Fibroblast of villous mesenchyme (primary cell): ENCODE measurements around the gene PXMP4. TPM values are rescaled to one million over a fixed set of nuclear protein-coding genes. Genes with fewer than 3 reads are reported as not detected.

ENCODE experiments used
- DNase-seq: peaks from one replicate; pipeline ENCODE4 v3.0.0-alpha.2; 2010; ENCODE audit warnings: low read depth
- H3K4me3 ChIP-seq: 2 replicates; pipeline ENCODE4 v1.5.1; 2011; ENCODE audit warnings: low read depth, mild to moderate bottlenecking, low read length
- CTCF ChIP-seq: IDR thresholded peaks from 2 replicates; pipeline ENCODE4 v1.5.1; 2012; ENCODE audit warnings: low read depth, mild to moderate bottlenecking, low read length; ENCODE audit not compliant: insufficient read depth
- total RNA-seq: library from RNA; depleted of rRNA; stranded (reverse); fragments of >200 nt; gene quantifications from 2 replicates; pipeline ENCODE4 v1.2.3, GENCODE V29; 2012

The PXMP4 gene
- total RNA-seq, 1 donor, result 5.2 TPM

DNA sequence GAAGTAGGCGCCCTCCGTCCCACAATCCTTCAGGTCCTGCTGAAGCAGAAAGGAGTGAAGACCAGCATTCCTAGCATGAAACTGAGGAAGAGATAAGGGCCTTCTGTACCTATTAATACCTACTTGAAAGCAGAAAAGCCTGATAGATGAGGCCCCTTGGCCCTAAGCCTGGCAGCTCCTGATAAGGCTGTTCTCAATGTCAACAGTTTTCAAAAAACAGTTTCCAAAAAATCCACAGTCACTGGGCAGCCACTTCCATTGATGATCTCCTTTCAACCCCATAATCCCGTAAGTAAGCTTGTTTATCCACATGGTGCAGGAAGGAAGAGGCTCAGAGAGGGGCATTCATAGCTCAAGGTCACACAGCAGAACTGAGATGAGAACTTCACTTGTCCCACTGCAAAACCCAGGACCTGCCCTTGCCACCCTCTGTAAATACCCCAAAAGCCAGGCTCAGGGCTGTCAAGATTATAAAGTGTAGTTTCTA is 31.1 kb downstream of the PXMP4 start:
- H3K4me3 ChIP-seq, result no peak overlapping the region
- no peak for TF ChIP-seq CTCF
- no peak for DNase-seq

DNA sequence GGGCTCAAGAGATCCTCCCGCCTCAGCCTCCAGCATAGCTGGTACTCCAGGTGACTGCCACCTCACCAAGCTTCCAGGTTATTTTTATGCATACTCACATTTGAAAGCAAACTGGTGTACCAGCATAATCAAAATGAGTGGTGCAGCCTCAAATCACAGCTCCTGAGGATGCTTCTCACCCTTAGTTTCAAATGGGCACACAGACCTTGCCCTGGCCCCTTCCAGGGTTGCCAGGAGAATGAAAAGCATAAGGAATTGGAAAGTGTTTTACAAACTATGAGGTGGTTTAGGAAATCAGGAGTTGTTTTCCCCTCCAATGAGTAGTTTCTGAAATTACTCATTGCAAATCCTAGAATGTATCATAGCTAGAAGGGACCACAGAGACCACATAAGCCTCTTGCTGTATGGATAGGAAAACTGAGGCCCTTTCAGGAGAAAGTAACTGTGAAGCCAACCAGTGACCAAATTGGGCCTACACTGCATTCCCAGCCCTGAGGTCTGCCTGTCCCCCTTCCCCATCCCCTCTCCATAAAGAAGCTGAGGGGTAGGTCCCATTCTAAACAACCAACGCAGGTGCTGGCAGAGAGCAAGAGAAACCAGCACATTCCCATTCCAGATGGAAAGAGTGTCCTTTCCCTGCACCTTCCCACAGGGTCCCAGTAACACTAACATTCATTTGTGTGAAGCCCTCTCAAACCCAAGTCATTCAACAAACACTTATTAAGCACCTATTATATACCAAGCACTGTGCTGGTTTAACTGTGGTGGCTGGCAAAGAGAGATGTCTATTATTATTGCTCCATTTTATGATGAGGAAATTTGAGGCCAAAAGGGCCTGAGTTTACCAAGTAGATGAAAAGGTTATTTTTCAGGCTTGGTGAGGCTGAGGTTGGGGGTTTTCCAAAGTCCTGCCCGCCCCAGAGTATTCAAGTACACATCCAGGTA is 31.8 kb downstream of the PXMP4 start:
- TF ChIP-seq CTCF, result no peak
- H3K4me3 ChIP-seq, result no peak overlapping the region
- DNase-seq, result no peak

DNA sequence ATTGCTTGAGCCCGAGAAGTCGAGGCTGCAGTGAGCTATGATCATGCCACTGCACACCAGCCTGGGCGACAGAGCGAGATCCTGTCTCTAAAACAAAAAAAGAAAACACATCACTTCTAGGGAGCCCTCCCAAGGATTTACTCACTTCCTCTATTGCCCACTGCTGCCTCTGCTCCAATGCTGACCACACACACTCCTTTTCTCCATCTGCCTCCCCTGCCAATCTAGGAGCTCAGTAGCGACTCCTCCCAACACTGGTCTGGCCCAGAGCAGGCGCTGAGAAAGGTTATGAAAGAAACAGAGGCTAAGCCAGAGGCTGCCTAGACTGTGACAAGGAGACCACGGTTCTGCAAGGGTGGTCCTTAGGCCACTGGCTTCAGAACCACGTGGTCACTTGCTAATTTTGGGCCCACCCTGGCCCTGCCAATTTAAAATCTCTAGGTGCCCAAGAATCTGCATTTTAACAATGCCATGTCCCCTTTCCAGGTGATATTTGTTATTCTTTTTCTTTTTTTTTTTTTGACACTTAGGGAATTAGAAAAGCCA is 32.7 kb downstream of the PXMP4 start:
- TF ChIP-seq CTCF, result no peak
- DNase-seq, result peak; percentile 39
- no peak overlapping the region for H3K4me3 ChIP-seq

GRCh38 chr20:33686984-33687366 is 33.1 kb downstream of the PXMP4 start:
- peak overlapping the region; percentile 50 for H3K4me3 ChIP-seq
- no peak for DNase-seq
- no peak for TF ChIP-seq CTCF

DNA sequence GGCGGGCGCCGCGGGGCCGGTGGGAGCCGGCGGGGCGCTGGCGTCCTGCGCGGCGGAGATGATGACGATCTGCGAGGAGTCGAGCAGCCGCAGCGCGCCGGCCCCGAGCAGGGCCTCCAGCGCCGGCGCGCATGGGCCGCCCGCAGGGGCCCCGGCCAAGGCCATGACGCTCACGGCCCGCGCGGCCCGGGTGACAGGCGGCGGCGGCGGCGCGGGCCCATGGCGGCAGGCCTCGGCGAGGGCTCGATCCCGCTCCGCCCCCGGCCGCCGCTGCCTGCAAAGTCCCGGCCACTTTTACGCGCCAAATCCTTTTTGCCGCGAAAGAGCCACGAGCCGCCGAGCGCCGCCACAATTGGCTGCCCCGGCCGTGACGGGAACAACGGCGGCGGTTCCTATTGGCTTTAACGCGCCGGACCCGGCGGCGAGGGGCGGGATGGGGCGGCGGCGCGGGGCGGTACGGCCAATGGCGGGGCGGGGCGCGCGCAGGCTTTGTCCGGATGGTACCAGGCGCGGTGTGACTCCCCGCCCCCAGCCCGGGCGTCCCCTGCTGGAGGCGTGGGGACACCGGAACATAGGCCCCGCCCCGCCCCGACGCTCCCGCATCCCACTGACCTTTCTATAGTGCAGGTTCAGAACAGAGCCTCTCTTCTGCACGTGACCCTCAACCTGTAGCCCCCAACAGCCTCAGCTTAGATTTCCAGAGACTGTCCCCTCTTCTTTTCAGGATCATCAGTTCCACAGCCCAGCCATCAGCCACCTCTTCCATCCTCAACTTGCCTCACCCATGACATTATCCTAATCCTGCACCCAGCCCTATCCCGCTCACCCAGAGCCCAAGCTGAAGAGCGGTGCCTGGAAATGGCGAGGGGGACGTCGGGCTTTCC is 33.8 kb downstream of the PXMP4 start, which contains the start of gene E2F1:
TSS of gene E2F1 (minus strand) at position 286 of the 884 bp plus-strand sequence. CDS start at position 165, 121 bp downstream.
- peak within 1 kb of the TSS; percentile 54 for H3K4me3 ChIP-seq
- peak; percentile 91 for DNase-seq
- TF ChIP-seq CTCF, result peak; percentile 27

GRCh38 chr20:33685328-33686099 is 34.6 kb downstream of the PXMP4 start:
- TF ChIP-seq CTCF, result no peak
- DNase-seq, result peak; percentile 22

More at GRCh38 chr20:33685328-33686099, 34.6 kb downstream of the PXMP4 start:
- H3K4me3 ChIP-seq, result peak overlapping the region; percentile 54
